Measurements from ENCODE around the gene SLC5A10. TPM values are rescaled to one million over a fixed set of nuclear protein-coding genes. Genes with fewer than 3 reads are reported as not detected.
"Not testable (repeated sequence)": the region's sequence is repeated elsewhere in the genome, so short reads cannot be mapped to it uniquely, and the experiment has no call there.

Gene SLC5A10
- total RNA-seq, 4 donors from 2014 or later = not detected

DNA sequence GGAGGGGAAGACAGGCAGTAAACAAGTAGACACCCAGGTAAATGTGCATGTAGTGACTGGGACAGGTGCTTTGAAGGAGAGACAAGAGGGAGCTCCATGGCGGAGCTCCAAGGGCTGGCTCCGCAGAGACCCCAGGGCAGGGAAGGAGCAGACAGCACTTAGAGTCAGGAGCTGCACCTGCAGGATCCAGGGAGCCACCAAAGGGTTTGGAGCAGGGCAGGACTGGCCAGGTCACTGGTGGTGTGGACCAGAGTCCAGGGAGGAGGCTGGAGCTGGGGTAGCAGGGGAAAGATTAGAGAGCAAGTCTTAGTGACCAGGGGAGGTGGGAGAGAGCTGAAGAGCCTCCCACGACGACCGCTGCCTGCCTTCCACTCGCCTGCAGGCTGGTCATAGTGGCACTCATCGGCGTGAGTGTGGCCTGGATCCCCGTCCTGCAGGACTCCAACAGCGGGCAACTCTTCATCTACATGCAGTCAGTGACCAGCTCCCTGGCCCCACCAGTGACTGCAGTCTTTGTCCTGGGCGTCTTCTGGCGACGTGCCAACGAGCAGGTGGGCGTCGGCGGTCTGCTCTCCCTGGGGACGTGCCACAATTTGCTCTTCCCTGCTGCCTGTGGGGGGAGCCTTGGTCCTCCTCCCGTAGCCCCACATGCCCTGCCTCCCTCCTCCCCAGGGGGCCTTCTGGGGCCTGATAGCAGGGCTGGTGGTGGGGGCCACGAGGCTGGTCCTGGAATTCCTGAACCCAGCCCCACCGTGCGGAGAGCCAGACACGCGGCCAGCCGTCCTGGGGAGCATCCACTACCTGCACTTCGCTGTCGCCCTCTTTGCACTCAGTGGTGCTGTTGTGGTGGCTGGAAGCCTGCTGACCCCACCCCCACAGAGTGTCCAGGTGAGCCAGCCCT, 67.3 kb downstream of the SLC5A10 start:
- Histone ChIP-seq H3K4me1 (no peaks in the 10 kb centered on the region), H3K36me3 (no peaks in the 10 kb centered on the region), H3K4me3 (no peak overlapping the region), H3K9me3 (no peaks in the 10 kb centered on the region), H3K27me3 (peaks cover 10% of the 10 kb centered on the region), H3K27ac (no peak overlapping the region)
- WGBS, 2 donors (ENCODE audit: low coverage in 1 of 2) = no CpG with 5 or more reads among the region's 27 CpGs
- TF ChIP-seq EP300 (IDR thresholded peaks at IDR 0.05) (no peak), POLR2A (IDR thresholded peaks at IDR 0.05) (no peak), POLR2AphosphoS5 (IDR thresholded peaks at IDR 0.05) (no peak)
- TF ChIP-seq, protein P1, sequence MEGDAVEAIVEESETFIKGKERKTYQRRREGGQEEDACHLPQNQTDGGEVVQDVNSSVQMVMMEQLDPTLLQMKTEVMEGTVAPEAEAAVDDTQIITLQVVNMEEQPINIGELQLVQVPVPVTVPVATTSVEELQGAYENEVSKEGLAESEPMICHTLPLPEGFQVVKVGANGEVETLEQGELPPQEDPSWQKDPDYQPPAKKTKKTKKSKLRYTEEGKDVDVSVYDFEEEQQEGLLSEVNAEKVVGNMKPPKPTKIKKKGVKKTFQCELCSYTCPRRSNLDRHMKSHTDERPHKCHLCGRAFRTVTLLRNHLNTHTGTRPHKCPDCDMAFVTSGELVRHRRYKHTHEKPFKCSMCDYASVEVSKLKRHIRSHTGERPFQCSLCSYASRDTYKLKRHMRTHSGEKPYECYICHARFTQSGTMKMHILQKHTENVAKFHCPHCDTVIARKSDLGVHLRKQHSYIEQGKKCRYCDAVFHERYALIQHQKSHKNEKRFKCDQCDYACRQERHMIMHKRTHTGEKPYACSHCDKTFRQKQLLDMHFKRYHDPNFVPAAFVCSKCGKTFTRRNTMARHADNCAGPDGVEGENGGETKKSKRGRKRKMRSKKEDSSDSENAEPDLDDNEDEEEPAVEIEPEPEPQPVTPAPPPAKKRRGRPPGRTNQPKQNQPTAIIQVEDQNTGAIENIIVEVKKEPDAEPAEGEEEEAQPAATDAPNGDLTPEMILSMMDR (IDR thresholded peaks at IDR 0.05) = no peak
- ATAC-seq = no peak

- TF ChIP-seq EP300 (IDR thresholded peaks at IDR 0.05) (no peak), POLR2A (IDR thresholded peaks at IDR 0.05) (no peak), POLR2AphosphoS5 (IDR thresholded peaks at IDR 0.05) (no peak)
- TF ChIP-seq, protein P1 (IDR thresholded peaks at IDR 0.05) = no peak
- Histone ChIP-seq H3K36me3 (no peaks in the 10 kb centered on the region), H3K4me3 (no peak overlapping the region), H3K4me1 (no peaks in the 10 kb centered on the region), H3K27me3 (peaks cover 10% of the 10 kb centered on the region), H3K27ac (no peak overlapping the region), H3K9me3 (no peaks in the 10 kb centered on the region)
- ATAC-seq = no peak
- WGBS, 2 donors (ENCODE audit: low coverage in 1 of 2) = 80 to 100% methylated on average over 1 of the region's 3 CpGs
These were observed 68.1 kb downstream of the SLC5A10 start for GRCh38 chr17:19020016-19020415.

DNA sequence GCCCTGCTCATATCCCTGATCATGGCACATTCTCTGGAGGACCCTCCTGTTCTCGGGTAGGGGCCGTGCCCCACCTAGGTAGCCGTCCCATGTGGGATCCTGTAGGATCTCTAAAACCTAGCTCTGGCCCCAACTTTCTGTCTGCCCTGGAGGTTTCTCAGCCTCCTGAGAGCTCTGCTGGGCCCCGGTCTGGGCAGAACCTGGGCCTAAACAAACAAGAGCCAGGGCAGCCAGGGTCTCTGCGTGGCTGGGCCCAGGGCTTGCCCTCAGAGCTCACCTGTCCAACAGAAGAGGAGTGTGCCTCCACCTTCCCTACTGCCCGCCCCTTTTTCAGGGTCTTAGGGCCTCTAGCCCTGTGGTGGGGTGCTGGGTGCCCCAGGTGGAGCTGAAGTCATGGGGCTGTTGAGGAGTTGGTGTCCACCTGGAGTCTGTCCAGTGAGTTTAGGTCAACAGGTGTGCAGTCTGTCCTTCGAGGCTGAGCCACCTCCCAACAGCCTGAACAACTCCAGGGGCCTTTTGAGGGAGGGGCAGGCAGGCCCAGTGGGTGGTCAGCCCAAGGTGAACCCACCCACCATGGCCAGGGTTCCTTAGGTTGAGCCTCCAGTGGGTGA, 69.2 kb downstream of the SLC5A10 start:
- not testable (repeated sequence) for H3K4me3 ChIP-seq, H3K4me1 ChIP-seq, H3K27ac ChIP-seq, ATAC-seq, H3K36me3 ChIP-seq, H3K9me3 ChIP-seq
- peaks cover 10% of the 10 kb centered on the region for H3K27me3 ChIP-seq
- 83% methylated on average over 2 of the region's 7 CpGs; no CpG with 5 or more reads in 1 of the 2 donors for WGBS, 2 donors (ENCODE audit: low coverage in 1 of 2)

- TF ChIP-seq POLR2A (IDR thresholded peaks at IDR 0.05) = no peak
- TF ChIP-seq, protein P1 (IDR thresholded peaks at IDR 0.05) = no peak
- TF ChIP-seq POLR2AphosphoS5 (IDR thresholded peaks at IDR 0.05) = no peak
- no peak for TF ChIP-seq EP300 (IDR thresholded peaks at IDR 0.05)
- Histone ChIP-seq H3K27ac (no peak overlapping the region), H3K36me3 (no peaks in the 10 kb centered on the region), H3K4me1 (no peaks in the 10 kb centered on the region), H3K4me3 (no peak overlapping the region), H3K27me3 (peaks cover 6% of the 10 kb centered on the region), H3K9me3 (no peaks in the 10 kb centered on the region)
- no peak for ATAC-seq
- WGBS, 2 donors (ENCODE audit: low coverage in 1 of 2) = no CpG with 5 or more reads among the region's 24 CpGs
These were observed 69.7 kb downstream of the SLC5A10 start for GRCh38 chr17:19021622-19022083.

- H3K4me3 ChIP-seq = no peak overlapping the region
- WGBS, 2 donors (ENCODE audit: low coverage in 1 of 2) = no CpG with 5 or more reads among the region's 5 CpGs
- no peak for TF ChIP-seq POLR2A (IDR thresholded peaks at IDR 0.05)
- TF ChIP-seq, protein P1 (IDR thresholded peaks at IDR 0.05) = no peak
- TF ChIP-seq POLR2AphosphoS5 (IDR thresholded peaks at IDR 0.05) = no peak
- no peak for TF ChIP-seq EP300 (IDR thresholded peaks at IDR 0.05)
- H3K4me1 ChIP-seq = no peaks in the 10 kb centered on the region
- no peaks in the 10 kb centered on the region for H3K36me3 ChIP-seq
- no peak for ATAC-seq
- no peak overlapping the region for H3K27ac ChIP-seq
- peaks cover 6% of the 10 kb centered on the region for H3K27me3 ChIP-seq
- H3K9me3 ChIP-seq = no peaks in the 10 kb centered on the region
These were observed 70.2 kb downstream of the SLC5A10 start for GRCh38 chr17:19022128-19022527.

All from gastroesophageal sphincter (tissue), 4 donors.